K562 (cell line): ENCODE data around the gene ACY1. TPM values are rescaled to one million over a fixed set of nuclear protein-coding genes. Genes with fewer than 3 reads are reported as not detected.

ENCODE experiments used
- CBFA2T2 ChIP-seq: fragments of 450-650 bp; conservative IDR thresholded peaks from 2 replicates; pipeline ENCODE4 v1.6.1; 2017; ENCODE audit warnings: mild to moderate bottlenecking
- CCAR2 ChIP-seq: fragments of 200-400 bp; formaldehyde crosslinking; IDR thresholded peaks from 2 replicates; pipeline ENCODE4 v1.6.1; 2017; ENCODE audit warnings: mild to moderate bottlenecking, low read depth, low read length
- CREB5 ChIP-seq: fragments of 250-450 bp; sonication (Bioruptor Pico); IDR thresholded peaks from 2 replicates; pipeline ENCODE4 v1.5.0; 2020; ENCODE audit warnings: mild to moderate bottlenecking
- DIDO1 ChIP-seq: fragments of 450-650 bp; IDR thresholded peaks from 2 replicates; pipeline ENCODE4 v1.6.1; 2016; ENCODE audit warnings: low read depth, missing biosample characterization, missing genetic modification characterization
- ETS2 ChIP-seq: IDR thresholded peaks from 2 replicates; pipeline ENCODE4 v1.6.1; 2016; ENCODE audit warnings: borderline replicate concordance, missing genetic modification characterization, mild to moderate bottlenecking, moderate library complexity, missing compliant biosample characterization; ENCODE audit not compliant: poor library complexity, severe bottlenecking
- HDAC1 ChIP-seq, 2 experiments: fragments of 450-650 bp; IDR thresholded peaks; 2 replicates each; pipeline ENCODE4 v1.6.1; 2016 to 2017; ENCODE audit warnings: inconsistent platforms in 1 of 2, mild to moderate bottlenecking in 1 of 2, moderate library complexity in 1 of 2
- HMG20A ChIP-seq: fragments of 450-650 bp; formaldehyde crosslinking; conservative IDR thresholded peaks from 2 replicates; pipeline ENCODE4 v1.4.0; 2020; ENCODE audit warnings: mild to moderate bottlenecking, mixed read lengths
- HOXB6 ChIP-seq: fragments of 250-450 bp; sonication (Bioruptor Pico); IDR thresholded peaks from 2 replicates; pipeline ENCODE4 v1.5.1; 2022; ENCODE audit warnings: mild to moderate bottlenecking, borderline replicate concordance
- MITF ChIP-seq: IDR thresholded peaks from 2 replicates; pipeline ENCODE4 v1.6.1; 2014; ENCODE audit warnings: antibody characterized with exemption
- MYC ChIP-seq, 2 experiments: fragments of 250-450 bp in 1 of 2; sonication (Bioruptor Pico) in 1 of 2; IDR thresholded peaks; 2 replicates each; pipeline versions ENCODE4 v1.5.1 to v1.6.1; 2012 to 2021; ENCODE audit warnings: low read depth in 2 of 2, borderline replicate concordance in 1 of 2, improper control_type of control experiment in 1 of 2, low read length in 1 of 2, mild to moderate bottlenecking in 1 of 2, moderate library complexity in 1 of 2
- NCOA4 ChIP-seq: fragments of 450-650 bp; IDR thresholded peaks from 2 replicates; pipeline ENCODE4 v1.6.1; 2018; ENCODE audit warnings: mild to moderate bottlenecking; ENCODE audit not compliant: partially characterized antibody
- NFE2L1 ChIP-seq: fragments of 450-650 bp; IDR thresholded peaks from 2 replicates; pipeline ENCODE4 v1.6.1; 2016; ENCODE audit warnings: missing genetic modification characterization, low read depth, mild to moderate bottlenecking, missing compliant biosample characterization, moderate library complexity, borderline replicate concordance
- NFYB ChIP-seq: IDR thresholded peaks from 2 replicates; pipeline ENCODE4 v1.6.1; 2011; ENCODE audit warnings: mild to moderate bottlenecking, moderate library complexity; ENCODE audit not compliant: insufficient read length; ENCODE audit errors: extremely low read depth
- PTTG1 ChIP-seq: fragments of 450-650 bp; IDR thresholded peaks from 2 replicates; pipeline ENCODE4 v1.6.1; 2016; ENCODE audit warnings: low read depth, mild to moderate bottlenecking, missing genetic modification characterization, missing compliant biosample characterization
- RAD21 ChIP-seq, 2 experiments: fragments of 250-450 bp in 1 of 2; fragments of 450-650 bp in 1 of 2; sonication (Bioruptor Pico) in 1 of 2; formaldehyde crosslinking in 1 of 2; IDR thresholded peaks in 1 of 2; conservative IDR thresholded peaks in 1 of 2; 2 replicates each; pipeline versions ENCODE4 v1.4.0 to v1.8.0; 2020 to 2022; ENCODE audit warnings: mild to moderate bottlenecking in 2 of 2, moderate library complexity in 1 of 2
- RBM25 ChIP-seq: fragments of 200-400 bp; formaldehyde crosslinking; IDR thresholded peaks from 2 replicates; pipeline ENCODE4 v1.6.1; 2018; ENCODE audit warnings: low read length, low read depth, moderate library complexity; ENCODE audit not compliant: severe bottlenecking
- SMC3 ChIP-seq: conservative IDR thresholded peaks from 2 replicates; pipeline ENCODE4 v1.6.1; 2011; ENCODE audit warnings: low read depth, low read length, improper control_type of control experiment; ENCODE audit not compliant: insufficient read depth
- TSC22D4 ChIP-seq: fragments of 450-650 bp; IDR thresholded peaks from 2 replicates; pipeline ENCODE4 v1.6.1; 2016; ENCODE audit warnings: missing genetic modification characterization, missing biosample characterization, control low read depth
- XRCC5 ChIP-seq: fragments of 200-400 bp; formaldehyde crosslinking; IDR thresholded peaks from 2 replicates; pipeline ENCODE4 v1.6.1; 2017; ENCODE audit warnings: low read depth, mild to moderate bottlenecking, low read length
- ZFP36 ChIP-seq: fragments of 150-350 bp; IDR thresholded peaks from 2 replicates; pipeline ENCODE4 v1.6.1; 2018; ENCODE audit warnings: low read length, low read depth; ENCODE audit not compliant: partially characterized antibody
- ZNF224 ChIP-seq: sonication (generic); formaldehyde crosslinking; IDR thresholded peaks from 2 replicates; pipeline ENCODE4 v1.8.0; 2022; ENCODE audit warnings: mild to moderate bottlenecking, missing genetic modification reagents
- ZNF408 ChIP-seq: fragments of 250-450 bp; sonication (Bioruptor Pico); IDR thresholded peaks from 2 replicates; pipeline ENCODE4 v1.4.0; 2020; ENCODE audit warnings: low read depth, mild to moderate bottlenecking, moderate library complexity
- polyA plus RNA-seq, 8 experiments: library from polyadenylated mRNA; depleted of rRNA in 4 of 8; stranded (reverse) in 5 of 8; unstranded in 3 of 8; fragments of >200 nt; fragmentation: Nextera tagmentation in 2 of 8; fragmentation: Illumina TruSeq in 1 of 8; extraction: Ambion mirVana in 2 of 8; extraction: Trizol in 1 of 8; gene quantifications; 2 replicates each; pipeline versions ENCODE4 v1.2.1 to v1.2.3, GENCODE V29; 2011 to 2014; ENCODE audit warnings: inconsistent platforms in 1 of 8, missing spikeins in 1 of 8
- total RNA-seq, 7 experiments: library from RNA; depleted of rRNA in 6 of 7; stranded (reverse); fragments of >200 nt in 6 of 7; fragmentation: Illumina TruSeq in 2 of 7; extraction: Trizol in 2 of 7; gene quantifications; 2 replicates each; pipeline versions ENCODE4 v1.2.1 to v1.2.3, GENCODE V29; 2011 to 2021; ENCODE audit warnings: low replicate concordance in 1 of 7
- TF ChIP-seq, protein P1 (sequence below), 2 experiments: fragments of 200-800 bp in 1 of 2; sonication (Bioruptor generic) in 1 of 2; sonication (generic) in 1 of 2; formaldehyde crosslinking in 1 of 2; IDR thresholded peaks in 1 of 2; conservative IDR thresholded peaks in 1 of 2; 2 replicates each; pipeline versions ENCODE4 v1.5.0 to v1.6.1; 2016 to 2020; ENCODE audit warnings: missing compliant biosample characterization in 1 of 2, missing genetic modification characterization in 1 of 2, missing genetic modification reagents in 1 of 2

ACY1 gene
- total and polyA plus RNA-seq, 9 of the 15 experiments (the other 6 are each of a cell fraction or from before 2014, with no cell fraction given): 70.7 to 195 (median 123) TPM

- TF ChIP-seq CCAR2 (no peak), NFE2L1 (no peak), ZNF224 (CRISPR knock-in tag) (no peak), HMG20A (CRISPR knock-in tag) (no peak), TSC22D4 (tag) (no peak), NFYB (no peak), NCOA4 (no peak), MITF (no peak), ETS2 (tag) (no peak), ZNF408 (CRISPR knock-in tag) (no peak), HOXB6 (no peak), MYC (IDR thresholded peaks at IDR 0.05; ENCODE audit: low read depth, low read length) (peak; percentile 97), MYC (CRISPR knock-in tag; IDR thresholded peaks at IDR 0.05; ENCODE audit: borderline replicate concordance, low read depth) (peak; percentile 93), DIDO1 (peak; percentile 89), SMC3 (no peak), RBM25 (no peak), CREB5 (CRISPR knock-in tag) (no peak), RAD21 (CRISPR knock-in tag; conservative IDR thresholded peaks at IDR 0.05 in 1 of 2, IDR thresholded peaks at IDR 0.05 in 1 of 2) (no peak), PTTG1 (no peak), XRCC5 (peak; percentile 93; the same call in 1 of the 2 replicates), ZFP36 (no peak), CBFA2T2 (no peak), HDAC1 (IDR thresholded peaks at IDR 0.05) (peak in 1 of 2 experiments; percentile 70; a peak in 2 of 4 replicates)
- TF ChIP-seq, protein P1, sequence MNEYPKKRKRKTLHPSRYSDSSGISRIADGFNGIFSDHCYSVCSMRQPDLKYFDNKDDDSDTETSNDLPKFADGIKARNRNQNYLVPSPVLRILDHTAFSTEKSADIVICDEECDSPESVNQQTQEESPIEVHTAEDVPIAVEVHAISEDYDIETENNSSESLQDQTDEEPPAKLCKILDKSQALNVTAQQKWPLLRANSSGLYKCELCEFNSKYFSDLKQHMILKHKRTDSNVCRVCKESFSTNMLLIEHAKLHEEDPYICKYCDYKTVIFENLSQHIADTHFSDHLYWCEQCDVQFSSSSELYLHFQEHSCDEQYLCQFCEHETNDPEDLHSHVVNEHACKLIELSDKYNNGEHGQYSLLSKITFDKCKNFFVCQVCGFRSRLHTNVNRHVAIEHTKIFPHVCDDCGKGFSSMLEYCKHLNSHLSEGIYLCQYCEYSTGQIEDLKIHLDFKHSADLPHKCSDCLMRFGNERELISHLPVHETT (CRISPR knock-in tag; conservative IDR thresholded peaks at IDR 0.05 in 1 of 2, IDR thresholded peaks at IDR 0.05 in 1 of 2): peak in 1 of 2 experiments; percentile 89; a peak in 1 of 4 replicates
These were observed 12.2 kb downstream of the ACY1 start, which contains the start of gene RPL29 (continued) for GRCh38 chr3:51995346-51996163.
